Measurements from ENCODE around the gene UNC13B. TPM values are rescaled to one million over a fixed set of nuclear protein-coding genes. Genes with fewer than 3 reads are reported as not detected.

UNC13B gene
- total and polyA plus RNA-seq, 2 of the 8 experiments (the other 6 are each of a cell fraction or from before 2014, with no cell fraction given), result 23.1 to 51.7 TPM

DNA sequence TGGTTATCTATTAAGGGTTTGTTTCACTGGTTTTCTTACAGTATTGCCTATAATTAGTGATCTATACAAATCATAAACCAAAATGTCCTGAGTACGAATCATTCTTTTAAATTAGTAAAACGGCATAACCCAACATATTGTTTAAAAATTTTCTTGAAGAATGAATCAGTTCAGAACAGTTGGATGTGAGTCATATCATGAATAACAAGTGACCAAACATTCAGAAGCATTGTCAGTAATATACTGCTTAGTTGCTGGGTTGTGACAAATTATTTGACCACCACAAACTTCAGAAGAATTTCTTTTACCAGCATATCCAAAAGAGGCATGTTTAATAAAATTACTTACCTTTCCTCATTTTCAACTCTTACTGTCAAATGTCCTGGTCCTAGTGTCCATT is 111.2 kb downstream of the UNC13B start (continued):
- TF ChIP-seq KDM1A (IDR thresholded peaks at IDR 0.05; ENCODE audit: borderline replicate concordance, low read length), result no peak
- no peak for TF ChIP-seq KDM5A (IDR thresholded peaks at IDR 0.05; ENCODE audit: low read length)
- TF ChIP-seq RNF2 (IDR thresholded peaks at IDR 0.05; ENCODE audit: borderline replicate concordance, low read depth, low read length, missing control alignments, poor library complexity, severe bottlenecking), result no peak
- TF ChIP-seq POLR2AphosphoS5 (IDR thresholded peaks at IDR 0.05; ENCODE audit: low read depth, low read length), result no peak
- TF ChIP-seq SAP30 (IDR thresholded peaks at IDR 0.05; ENCODE audit: insufficient read depth, insufficient replicate concordance, low read length), result no peak
- no peak for TF ChIP-seq GABPA (IDR thresholded peaks at IDR 0.05; ENCODE audit: borderline replicate concordance, insufficient read depth, low read length)
